HG02571 (cell line): ENCODE measurements around the gene TRIP11.
"Not testable (repeated sequence)": the region's sequence is repeated elsewhere in the genome, so short reads cannot be mapped to it uniquely, and the experiment has no call there.

Experiments used
- ATAC-seq: cut with Tn5 transposase; IDR thresholded peaks from one replicate; pipeline ENCODE4 v1.9.1; 2021; ENCODE audit warnings: mild to moderate bottlenecking, moderate library complexity; ENCODE audit not compliant: unreplicated experiment

TRIP11 gene

DNA sequence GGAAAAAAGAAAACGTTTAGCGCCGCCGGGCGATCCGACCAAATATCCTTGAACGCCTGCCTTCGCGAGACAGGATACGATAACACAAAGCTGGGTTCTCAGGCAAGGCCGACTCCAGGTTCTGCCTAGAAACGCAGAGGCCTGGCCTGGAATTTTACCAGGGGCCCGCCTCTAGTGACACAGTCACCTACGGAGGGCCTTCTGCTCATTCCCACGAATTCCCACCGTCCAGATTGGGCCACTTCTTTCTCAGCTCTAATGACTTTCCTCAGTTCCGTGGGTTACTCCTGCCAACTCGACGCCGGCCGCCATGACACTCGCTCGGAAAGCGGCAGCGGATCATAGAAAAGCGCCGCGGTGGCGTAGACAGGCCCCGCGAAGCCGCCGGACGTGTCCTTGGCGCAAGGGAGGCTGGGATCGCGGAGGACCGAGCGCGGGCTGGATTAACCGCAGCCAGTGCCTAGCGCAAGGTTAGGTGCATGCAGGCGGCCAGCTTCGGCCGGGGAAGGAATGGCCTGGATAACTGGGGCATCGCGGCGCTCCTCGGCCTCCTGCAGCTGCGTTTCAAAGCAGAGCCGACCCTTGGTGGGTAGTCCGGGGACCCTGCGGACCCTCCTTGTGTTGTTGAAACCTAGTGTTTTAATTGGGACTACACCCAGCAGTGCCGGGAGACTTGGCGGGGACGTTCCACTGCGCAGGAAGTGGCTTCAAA is at the start of gene TRIP11:
TSS of gene TRIP11 (minus strand) at position 341 of the 712 bp plus-strand sequence. CDS start 374 bp downstream, outside the sequence.
- peak; percentile 97 for ATAC-seq

DNA sequence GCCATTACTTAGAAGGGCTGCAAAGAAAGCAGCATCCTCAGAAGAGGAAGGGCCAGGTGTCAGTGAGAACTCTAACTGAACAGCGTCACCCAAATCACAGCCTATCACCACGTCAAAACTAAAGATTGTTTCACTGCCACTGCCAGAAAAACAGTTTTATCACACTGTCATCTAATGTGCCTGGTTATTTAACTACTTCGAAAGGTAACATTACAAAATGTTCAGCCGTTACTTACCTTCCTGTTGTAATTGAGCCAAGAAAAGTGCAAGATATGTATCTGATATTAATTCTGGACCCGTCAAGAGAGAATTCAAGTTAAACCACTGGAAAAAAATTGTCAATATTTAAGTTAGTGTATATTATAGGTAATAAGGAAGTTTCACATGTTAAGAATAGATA is 48.6 kb upstream of the TRIP11 start:
- no peak for ATAC-seq

DNA sequence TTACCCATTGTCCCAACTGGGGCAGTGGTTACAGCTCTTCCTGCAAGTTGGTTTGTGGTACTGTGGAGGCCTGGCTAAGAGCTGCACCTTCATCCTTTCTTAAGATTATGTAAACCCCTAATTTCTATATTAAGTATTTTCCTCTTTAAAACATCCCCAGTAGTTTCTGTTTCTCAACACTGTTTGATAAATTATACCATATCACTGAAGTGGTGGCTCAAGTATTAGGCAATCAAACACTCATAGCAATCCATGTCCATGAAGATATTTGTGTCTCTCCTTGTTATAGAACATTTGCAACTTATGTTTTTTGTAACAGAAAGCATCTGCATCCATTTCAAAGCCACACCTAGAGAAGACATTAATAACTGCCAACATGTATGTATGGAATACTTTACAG is 34.7 kb upstream of the TRIP11 start:
- no peak for ATAC-seq

- no peak for ATAC-seq
Observed at GRCh38 chr14:92058006-92058917, 18.4 kb upstream of the TRIP11 start.

GRCh38 chr14:92049781-92050180 is 9.9 kb upstream of the TRIP11 start:
- ATAC-seq = no peak

DNA sequence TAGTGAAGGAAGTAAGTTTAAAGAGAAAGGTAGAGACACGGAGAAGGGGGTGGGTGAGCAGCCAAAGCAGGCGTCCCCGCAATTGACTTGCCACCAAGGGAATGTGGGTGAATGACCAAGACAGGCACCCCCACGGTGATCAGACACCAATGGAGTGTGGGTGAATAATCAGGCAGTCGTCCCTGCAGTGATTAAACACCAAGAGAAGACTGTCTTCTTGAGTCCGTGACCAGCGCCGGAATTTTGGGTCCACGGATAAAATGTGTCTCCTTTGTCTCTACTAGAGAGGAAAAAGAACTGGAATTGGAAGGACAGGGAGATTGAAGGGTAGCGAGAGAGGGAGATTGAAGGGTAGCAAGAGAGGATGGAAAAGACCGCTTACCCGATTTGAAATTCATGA is 9.4 kb upstream of the TRIP11 start:
- ATAC-seq = not testable (repeated sequence)

- ATAC-seq = not testable (repeated sequence)
Observed at GRCh38 chr14:92045904-92046303, 6.0 kb upstream of the TRIP11 start.

DNA sequence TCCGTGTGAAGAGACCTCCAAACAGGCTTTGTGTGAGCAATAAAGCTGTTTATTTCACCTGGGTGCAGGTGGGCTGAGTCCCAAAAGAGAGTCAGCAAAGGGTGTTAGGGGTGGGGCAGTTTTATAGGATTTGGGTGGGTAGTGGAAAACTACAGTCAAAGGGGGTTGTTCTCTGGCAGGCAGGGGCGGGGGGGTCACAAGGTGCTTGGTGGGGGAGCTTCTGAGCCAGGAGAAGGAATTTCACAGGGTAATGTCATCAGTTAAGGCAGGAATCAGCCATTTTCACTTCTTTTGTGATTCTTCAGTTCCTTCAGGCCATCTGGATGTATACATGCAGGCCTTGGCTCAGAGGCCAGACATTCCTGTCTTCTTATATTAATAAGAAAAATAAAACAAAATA is 1.9 kb upstream of the TRIP11 start:
- not testable (repeated sequence) for ATAC-seq

DNA sequence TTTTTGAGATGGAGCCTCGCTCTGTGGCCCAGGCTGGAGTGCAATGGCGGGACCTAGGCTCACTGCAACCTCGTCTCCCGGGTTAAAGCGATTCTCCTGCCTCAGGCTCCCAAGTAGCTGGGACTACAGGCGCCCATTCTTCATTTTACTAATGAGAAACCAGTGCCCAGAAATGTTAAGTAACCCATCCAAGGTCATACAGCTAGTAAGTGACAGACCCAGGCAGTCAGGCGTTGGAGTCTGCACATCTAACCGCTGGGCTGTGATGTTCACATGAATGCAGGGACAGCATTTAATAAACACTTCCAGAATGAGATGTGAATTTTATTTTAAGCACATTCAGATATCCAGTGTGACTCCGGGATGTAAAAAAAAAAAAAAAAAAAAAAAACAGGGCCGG is 1.3 kb upstream of the TRIP11 start:
- ATAC-seq = no peak

DNA sequence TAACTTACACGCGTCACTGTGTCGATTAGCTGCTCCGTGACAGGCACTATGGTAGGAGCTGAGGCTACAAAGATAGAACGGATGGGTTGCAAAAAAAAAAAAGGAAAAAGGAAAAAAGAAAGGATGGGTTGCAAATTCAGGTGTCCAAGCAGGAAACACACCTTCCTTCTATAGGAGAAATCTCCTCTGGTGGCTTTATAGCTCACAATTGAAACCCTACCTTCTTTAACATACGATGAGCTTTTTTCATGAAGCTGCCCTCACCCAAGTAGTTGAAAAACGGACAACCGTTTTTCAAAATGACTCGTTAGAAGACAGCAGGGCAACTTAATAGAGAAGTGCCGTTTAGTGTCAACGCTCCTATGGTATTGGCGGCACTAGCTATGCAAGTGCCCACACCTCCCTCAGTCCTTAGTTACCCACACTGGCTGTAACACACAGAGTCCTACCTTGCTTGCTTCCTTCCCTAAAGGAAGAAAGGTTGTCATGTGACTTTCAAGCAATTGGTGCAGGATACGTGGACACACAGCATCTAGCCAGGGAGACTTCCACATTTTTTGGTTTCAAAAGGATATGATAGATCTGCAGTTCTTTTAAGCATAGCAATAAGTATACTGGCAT is 682 bp upstream of the TRIP11 start:
- ATAC-seq = no peak

DNA sequence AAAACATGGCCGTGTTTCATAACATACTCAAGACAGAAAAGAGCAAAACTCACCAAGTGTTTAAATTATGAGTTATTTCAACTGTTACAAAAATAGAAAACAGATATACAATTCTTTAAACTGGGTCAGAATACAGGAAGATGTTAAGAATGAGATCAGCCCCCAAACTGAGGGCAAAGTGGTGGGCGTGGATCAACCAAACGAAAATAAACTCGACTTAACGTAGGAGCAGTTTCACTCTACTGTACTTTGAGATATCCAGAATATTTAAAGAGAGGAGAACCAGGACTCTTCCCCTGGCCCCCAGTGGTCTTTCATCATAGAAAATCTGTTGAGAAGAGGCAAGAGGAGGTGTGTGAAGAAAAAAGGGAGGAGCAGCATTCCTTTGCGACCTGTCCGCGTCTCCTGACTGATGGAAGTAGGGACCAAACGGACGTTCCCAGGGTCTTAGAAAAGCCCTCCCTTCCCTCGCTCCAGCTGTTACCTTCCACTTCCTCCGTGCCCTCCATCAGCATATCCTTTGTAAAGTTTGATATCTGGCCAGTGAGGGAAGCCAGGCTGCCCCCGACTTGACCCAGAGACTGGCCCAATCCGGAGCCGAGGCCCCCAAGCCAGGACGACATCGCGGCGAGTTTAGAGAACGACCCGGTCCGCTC is 668 bp downstream of the TRIP11 start:
- peak; percentile 9 for ATAC-seq

- no peak for ATAC-seq
Observed at GRCh38 chr14:92037989-92038388, 1.9 kb downstream of the TRIP11 start.

- ATAC-seq = no peak
Observed at GRCh38 chr14:92035890-92036289, 4.0 kb downstream of the TRIP11 start.

GRCh38 chr14:92033906-92034687 is 5.8 kb downstream of the TRIP11 start:
- no peak for ATAC-seq

DNA sequence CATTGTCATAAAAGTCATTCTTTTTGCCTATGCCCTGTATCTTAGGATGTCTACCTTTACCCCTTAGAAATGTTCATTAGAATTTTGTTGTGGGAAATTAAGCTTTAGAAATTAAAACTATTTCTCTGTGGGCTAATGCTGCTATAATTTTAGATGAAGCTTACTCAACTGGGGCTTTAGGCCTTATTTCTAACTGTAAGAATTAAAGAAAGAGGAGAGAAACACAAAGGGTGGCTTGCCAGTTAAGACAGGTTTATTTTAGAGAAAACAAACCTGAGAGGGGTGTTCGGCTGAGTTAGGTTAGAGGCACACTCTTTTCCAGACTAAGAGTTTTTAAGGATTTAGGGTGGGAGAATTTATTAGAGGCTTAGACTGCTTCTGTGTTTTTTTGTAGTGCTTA is 6.4 kb downstream of the TRIP11 start:
- ATAC-seq = no peak

GRCh38 chr14:92026548-92027190 is 13.2 kb downstream of the TRIP11 start:
- no peak for ATAC-seq

DNA sequence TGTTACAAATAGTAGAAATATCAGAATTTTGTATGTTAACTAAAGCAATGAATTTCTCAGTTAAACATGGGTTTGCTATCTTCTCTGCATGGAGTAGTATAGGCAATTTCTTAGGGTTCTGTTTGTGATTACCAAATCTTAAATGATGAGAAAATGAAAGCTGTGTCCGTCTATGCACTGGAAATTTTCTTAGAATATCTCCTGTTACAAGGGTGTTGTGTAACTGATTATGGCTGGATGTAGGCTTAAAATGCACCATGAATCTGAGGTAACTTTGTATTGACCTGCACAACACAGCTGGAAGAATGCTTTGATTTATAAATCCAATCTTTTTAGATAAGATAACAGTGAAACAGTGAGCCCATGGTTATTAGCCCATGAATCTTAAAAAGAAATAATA is 17.8 kb downstream of the TRIP11 start:
- ATAC-seq = no peak

DNA sequence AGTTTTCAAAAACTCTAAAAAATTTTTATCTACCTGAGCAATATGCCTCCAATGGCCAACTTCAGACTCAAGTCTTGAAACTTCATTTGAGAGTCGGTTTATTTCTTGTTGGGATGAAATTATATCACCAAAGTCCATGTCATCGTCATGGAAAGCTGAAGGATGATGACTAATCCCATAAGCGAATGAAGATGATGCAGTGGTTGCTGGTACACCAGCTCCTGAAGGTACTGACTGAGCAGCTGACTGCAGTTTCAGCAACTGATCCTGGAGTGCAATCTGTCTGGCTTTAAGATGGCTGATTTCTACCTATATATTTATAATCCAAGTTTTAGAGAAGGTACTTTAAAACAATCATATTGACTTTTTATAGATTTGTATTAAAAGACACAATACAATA is 18.3 kb downstream of the TRIP11 start:
- no peak for ATAC-seq

- ATAC-seq = no peak
Observed at GRCh38 chr14:92014040-92014439, 25.8 kb downstream of the TRIP11 start.
